Raji (cell line): ENCODE measurements around the gene MORN3.

Experiments used
- POLR2A ChIP-seq: IDR thresholded peaks from 2 replicates; pipeline ENCODE4 v1.6.1; 2011; ENCODE audit warnings: low read depth, low read length, control low read depth; ENCODE audit not compliant: insufficient read depth

The MORN3 gene

GRCh38 chr12:121618659-121619233 is 50.7 kb downstream of the MORN3 start:
- no peak for TF ChIP-seq POLR2A

GRCh38 chr12:121614872-121615467 is 54.5 kb downstream of the MORN3 start:
- TF ChIP-seq POLR2A, result no peak

GRCh38 chr12:121613462-121613861 is 56.0 kb downstream of the MORN3 start:
- no peak for TF ChIP-seq POLR2A

GRCh38 chr12:121611306-121611705 is 58.1 kb downstream of the MORN3 start:
- TF ChIP-seq POLR2A, result no peak

GRCh38 chr12:121610239-121611149 is 59.0 kb downstream of the MORN3 start:
- TF ChIP-seq POLR2A, result no peak

GRCh38 chr12:121608301-121608700 is 61.2 kb downstream of the MORN3 start:
- no peak for TF ChIP-seq POLR2A

- TF ChIP-seq POLR2A, result no peak
Observed at GRCh38 chr12:121603581-121603980, 65.9 kb downstream of the MORN3 start.

GRCh38 chr12:121602766-121603165 is 66.7 kb downstream of the MORN3 start:
- no peak for TF ChIP-seq POLR2A

- no peak for TF ChIP-seq POLR2A
Observed at GRCh38 chr12:121600702-121601336, 68.6 kb downstream of the MORN3 start.
